Smooth muscle cell (in vitro differentiated cells): ENCODE results near the gene ZNF519. TPM values are rescaled to one million over a fixed set of nuclear protein-coding genes. Genes with fewer than 3 reads are reported as not detected.
A peak's percentile ranks its signal among the peaks of the same experiment; 100 is the strongest.
"Not testable (repeated sequence)": the region's sequence is repeated elsewhere in the genome, so short reads cannot be mapped to it uniquely, and the experiment has no call there.

ENCODE experiments used
- DNase-seq: peaks from one replicate; lab custom pipeline; 2025; ENCODE audit not compliant: unreplicated experiment; lab: John Stamatoyannopoulos, UW
- H2AFZ ChIP-seq: fragments of 200-600 bp; sonication (generic); 2 replicates; pipeline ENCODE4 v1.6.0; 2016; ENCODE audit warnings: antibody characterized with exemption, low read depth, mild to moderate bottlenecking
- H3F3A ChIP-seq: fragments of 200-600 bp; sonication (generic); 2 replicates; pipeline ENCODE4 v1.6.0; 2017; ENCODE audit warnings: antibody characterized with exemption, low read depth
- H3K27ac ChIP-seq: fragments of 200-600 bp; sonication (generic); 2 replicates; pipeline ENCODE4 v1.5.1; 2016; ENCODE audit warnings: low read depth, mild to moderate bottlenecking
- H3K27me3 ChIP-seq: fragments of 200-600 bp; sonication (generic); 2 replicates; pipeline ENCODE4 v1.6.1; 2016; ENCODE audit warnings: low read depth, mild to moderate bottlenecking
- H3K36me3 ChIP-seq: fragments of 200-600 bp; sonication (generic); 2 replicates; pipeline ENCODE4 v1.5.1; 2016; ENCODE audit warnings: low read depth
- H3K4me1 ChIP-seq: fragments of 200-600 bp; sonication (generic); 2 replicates; pipeline ENCODE4 v1.5.1; 2016; ENCODE audit warnings: low read depth
- H3K4me2 ChIP-seq: fragments of 200-600 bp; sonication (generic); 2 replicates; pipeline ENCODE4 v1.6.0; 2016; ENCODE audit warnings: mild to moderate bottlenecking
- H3K4me3 ChIP-seq: fragments of 200-600 bp; sonication (generic); 2 replicates; pipeline ENCODE4 v1.5.1; 2016; ENCODE audit warnings: mild to moderate bottlenecking
- H3K79me2 ChIP-seq: fragments of 200-600 bp; sonication (generic); 2 replicates; pipeline ENCODE4 v1.6.0; 2016; ENCODE audit warnings: low read depth, mild to moderate bottlenecking
- H3K9ac ChIP-seq: fragments of 200-600 bp; sonication (generic); 2 replicates; pipeline ENCODE4 v1.6.0; 2016; ENCODE audit warnings: low read depth
- H3K9me3 ChIP-seq: fragments of 200-600 bp; sonication (generic); replicated peaks from 2 replicates; pipeline ENCODE4 v1.5.1; 2016; ENCODE audit warnings: low read depth
- H4K20me1 ChIP-seq: fragments of 200-600 bp; sonication (generic); 2 replicates; pipeline ENCODE4 v1.6.0; 2016; ENCODE audit warnings: low read depth
- CTCF ChIP-seq: fragments of 200-600 bp; sonication (generic); IDR thresholded peaks from 2 replicates; pipeline ENCODE4 v1.5.1; 2017; ENCODE audit warnings: borderline replicate concordance, mild to moderate bottlenecking, antibody characterized with exemption; ENCODE audit not compliant: insufficient read depth, poor library complexity, severe bottlenecking
- WGBS: methylation state at CpG from one replicate; pipeline ENCODE4 v1.1.7; 2016; ENCODE audit warnings: low lambda C conversion rate; 5-methylcytosine and 5-hydroxymethylcytosine counted together
- polyA plus RNA-seq: library from polyadenylated mRNA; unstranded; fragments of >200 nt; fragmentation: Nextera tagmentation; extraction: Ambion mirVana; gene quantifications from 2 replicates; pipeline ENCODE4 v1.2.1, GENCODE V29; 2016
- total RNA-seq: library from RNA; depleted of rRNA; stranded (reverse); fragments of >200 nt; gene quantifications from 2 replicates; pipeline ENCODE4 v1.2.3, GENCODE V29; 2014

The ZNF519 gene
- total RNA-seq (7.0 and 11.7 TPM in 2 replicates), polyA plus RNA-seq (2.2 and 2.9 TPM in 2 replicates)

GRCh38 chr18:14132271-14132700 is at the start of gene ZNF519:
ZNF519 (minus strand) TSS chr18:14132435; CDS start chr18:14132277, 158 bp downstream.
- under 1% methylated on average over 19 of the region's 20 CpGs for WGBS
- H3K36me3 ChIP-seq: not testable (repeated sequence)

GRCh38 chr18:14179306-14179705 is 47.1 kb upstream of the ZNF519 start:
- 94% methylated on average over 27 of the region's 28 CpGs for WGBS
- Histone ChIP-seq H3F3A (no peaks in the 10 kb centered on the region), H3K36me3 (no peaks in the 10 kb centered on the region), H3K4me3 (no peak overlapping the region), H3K9me3 (no peaks in the 10 kb centered on the region), H3K9ac (no peak overlapping the region), H4K20me1 (no peaks in the 10 kb centered on the region), H3K27me3 (no peaks in the 10 kb centered on the region), H2AFZ (no peak overlapping the region), H3K27ac (no peak overlapping the region), H3K4me1 (no peaks in the 10 kb centered on the region), H3K4me2 (no peak overlapping the region), H3K79me2 (no peaks in the 10 kb centered on the region)
- TF ChIP-seq CTCF: no peak
- no peak for DNase-seq

More at GRCh38 chr18:14132271-14132700, at the start of gene ZNF519:
- H3K27ac ChIP-seq, H3K27me3 ChIP-seq, H3K4me1 ChIP-seq, H3F3A ChIP-seq, H4K20me1 ChIP-seq, H3K9me3 ChIP-seq: not testable (repeated sequence)
- H3K4me2 ChIP-seq: peak within 1 kb of the TSS; percentile 90
- peak within 1 kb of the TSS; percentile 81 for H3K9ac ChIP-seq
- peak within 1 kb of the TSS; percentile 72 for H3K4me3 ChIP-seq
- peak; percentile 54 for DNase-seq
- H2AFZ ChIP-seq: peak within 1 kb of the TSS; percentile 100
- peaks cover 17% of the 10 kb centered on the region for H3K79me2 ChIP-seq

- H3K9ac ChIP-seq, H3K4me3 ChIP-seq, H3F3A ChIP-seq: not testable (repeated sequence)
These were observed 46.3 kb upstream of the ZNF519 start for GRCh38 chr18:14178321-14179196.

GRCh38 chr18:14177540-14178320 is 45.5 kb upstream of the ZNF519 start:
- 96% methylated on average over 18 of the region's 48 CpGs for WGBS
- not testable (repeated sequence) for H3K4me3 ChIP-seq, H3K27ac ChIP-seq, H3K36me3 ChIP-seq, H3K9ac ChIP-seq, H2AFZ ChIP-seq, H3K4me2 ChIP-seq, H3F3A ChIP-seq, H3K9me3 ChIP-seq, H4K20me1 ChIP-seq, H3K79me2 ChIP-seq, DNase-seq, H3K4me1 ChIP-seq, H3K27me3 ChIP-seq

More at GRCh38 chr18:14178321-14179196, 46.3 kb upstream of the ZNF519 start:
- not testable (repeated sequence) for DNase-seq, H3K4me1 ChIP-seq, H3K79me2 ChIP-seq, H3K9me3 ChIP-seq, H3K27ac ChIP-seq, H3K4me2 ChIP-seq, H3K36me3 ChIP-seq, H4K20me1 ChIP-seq, H2AFZ ChIP-seq, H3K27me3 ChIP-seq
- 90% methylated on average over 38 of the region's 61 CpGs for WGBS

DNA sequence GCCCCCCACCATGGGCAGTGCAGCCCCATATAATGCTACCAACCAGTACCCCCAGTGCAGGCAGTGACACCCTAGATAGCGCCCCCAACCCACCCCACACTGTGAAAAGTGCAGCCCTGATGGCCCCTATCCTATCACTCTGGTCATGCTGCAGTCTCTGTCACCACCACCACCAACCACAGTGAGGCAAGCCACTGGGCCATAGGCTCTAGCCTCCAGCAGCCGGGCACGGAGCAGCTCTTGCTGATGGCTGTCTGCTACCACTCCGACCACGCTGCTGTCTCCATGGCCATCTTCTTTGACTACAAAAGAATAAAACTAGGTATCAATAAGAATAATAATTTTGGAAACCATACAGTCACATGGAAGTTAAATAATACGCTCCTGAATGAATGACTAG is 43.2 kb upstream of the ZNF519 start:
- not testable (repeated sequence) for H3K27ac ChIP-seq, H3K9me3 ChIP-seq, H3K36me3 ChIP-seq

More for the DNA sequence above, 43.2 kb upstream of the ZNF519 start:
- not testable (repeated sequence) for H3K4me3 ChIP-seq, H3F3A ChIP-seq, H3K79me2 ChIP-seq, H3K27me3 ChIP-seq, DNase-seq, H2AFZ ChIP-seq, H3K4me1 ChIP-seq, H3K4me2 ChIP-seq, H3K9ac ChIP-seq, H4K20me1 ChIP-seq
- 78% methylated on average over 6 of the region's 6 CpGs for WGBS
